Head of caudate nucleus (tissue), 42 donors: ENCODE results near the gene EML5.
"Not testable (repeated sequence)": the region's sequence is repeated elsewhere in the genome, so short reads cannot be mapped to it uniquely, and the experiment has no call there.

Source experiments
- DNase-seq, 42 donors: peaks; one replicate each; pipeline versions ENCODE4 v3.0.0 to v3.0.0-alpha.2; 2020 to 2021; ENCODE audit warnings: mixed read lengths in 7 of 42
- intact Hi-C: fragments of 100-400 bp; cut with DNase I; formaldehyde crosslinking; loops from one replicate; pipeline ENCODE4 v1.15.0; 2022

The EML5 gene

DNA sequence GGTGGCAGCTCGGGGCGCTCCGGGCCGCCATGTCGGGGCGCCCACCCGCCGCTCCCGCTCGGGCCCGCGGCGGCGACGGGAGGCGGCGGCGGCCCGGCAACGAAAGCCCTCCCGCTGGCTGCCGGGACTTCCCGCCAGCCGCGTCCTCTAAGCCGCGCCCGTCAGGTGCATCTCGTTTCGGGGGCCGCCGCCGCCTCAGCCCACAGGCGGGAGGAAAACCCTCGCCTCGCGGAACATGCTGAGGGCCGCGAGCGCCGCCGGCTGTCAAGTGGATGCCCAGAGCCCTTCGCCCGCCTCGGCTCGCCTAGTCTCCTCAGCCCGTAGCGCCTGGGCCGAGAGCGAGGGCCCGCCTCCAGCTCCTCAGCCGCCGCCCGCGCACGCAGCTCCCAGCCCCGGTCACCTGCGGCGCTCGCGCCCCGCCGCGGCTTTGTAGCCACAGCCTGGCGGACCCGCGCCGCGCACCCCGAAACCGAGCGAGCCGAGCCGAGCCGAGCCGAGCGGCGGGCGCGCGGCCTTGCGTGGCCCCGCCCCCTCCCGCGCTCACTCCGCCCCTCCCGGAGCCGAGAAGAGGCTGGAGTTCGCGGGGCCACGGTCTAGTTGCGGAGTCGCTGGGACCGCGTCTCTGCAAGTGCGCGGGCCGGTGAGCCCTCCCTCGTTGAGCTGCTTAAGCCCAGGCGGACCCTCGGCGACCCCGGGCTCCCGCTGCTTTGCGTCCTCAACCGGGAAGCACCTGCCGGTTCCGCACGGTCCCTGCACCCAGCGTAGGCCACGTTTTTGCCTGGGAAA is at the start of gene EML5:
Gene EML5 (minus strand): TSS at position 481 of the 786 bp plus-strand sequence. CDS start 450 bp downstream, at position 31.
- DNase-seq = peak; percentile 52 to 93 (median 87)

GRCh38 chr14:88842414-88842813 is 49.7 kb upstream of the EML5 start:
- no peak for DNase-seq
- intact Hi-C loops = no loop called here

More for the DNA sequence above, at the start of gene EML5:
- intact Hi-C loops = no loop called here

DNA sequence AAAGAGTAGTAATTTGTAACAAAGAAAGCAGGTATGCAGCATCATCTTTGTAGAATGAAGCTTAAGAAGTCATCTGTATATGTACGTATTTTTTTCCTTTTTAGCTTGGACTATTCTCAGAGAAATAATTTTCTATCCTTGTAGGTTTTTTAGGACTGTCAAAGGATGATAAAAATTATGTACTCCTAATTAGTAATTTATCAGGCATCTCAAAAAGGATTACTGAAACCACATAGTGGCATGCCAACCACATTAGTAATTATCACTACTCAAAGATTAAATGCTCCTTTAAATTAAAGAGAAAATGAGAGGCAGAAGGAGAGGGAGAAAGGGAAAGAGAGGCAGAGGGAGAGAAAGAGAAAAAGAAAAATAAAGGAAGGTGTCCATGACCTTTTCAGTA is 49.0 kb upstream of the EML5 start:
- intact Hi-C loops = no loop called here

GRCh38 chr14:88840926-88841325 is 48.2 kb upstream of the EML5 start:
- intact Hi-C loops = no loop called here
- no peak for DNase-seq

More for the DNA sequence above, 49.0 kb upstream of the EML5 start:
- no peak for DNase-seq

GRCh38 chr14:88838015-88838414 is 45.3 kb upstream of the EML5 start:
- no peak for DNase-seq
- intact Hi-C loops = no loop called here

DNA sequence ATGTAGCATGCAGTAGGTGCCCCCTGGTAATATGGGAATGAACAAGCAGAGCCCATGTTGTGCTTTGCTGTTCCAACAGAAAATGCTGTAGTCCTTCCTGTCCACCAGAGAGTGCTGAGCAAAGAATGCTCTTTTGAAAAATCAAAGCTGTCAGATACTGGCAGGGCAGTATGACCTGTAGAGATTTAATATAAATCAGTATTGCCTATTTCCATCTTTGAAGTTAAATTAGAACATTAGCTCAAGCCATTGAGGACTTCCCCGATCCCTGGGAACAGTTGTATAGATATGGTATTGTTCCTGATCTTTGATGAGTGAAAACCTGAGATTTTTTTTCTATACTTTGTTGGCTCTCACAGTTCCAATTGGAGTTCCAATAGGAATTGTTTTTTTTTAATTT is 44.7 kb upstream of the EML5 start:
- intact Hi-C loops = no loop called here
- no peak for DNase-seq

DNA sequence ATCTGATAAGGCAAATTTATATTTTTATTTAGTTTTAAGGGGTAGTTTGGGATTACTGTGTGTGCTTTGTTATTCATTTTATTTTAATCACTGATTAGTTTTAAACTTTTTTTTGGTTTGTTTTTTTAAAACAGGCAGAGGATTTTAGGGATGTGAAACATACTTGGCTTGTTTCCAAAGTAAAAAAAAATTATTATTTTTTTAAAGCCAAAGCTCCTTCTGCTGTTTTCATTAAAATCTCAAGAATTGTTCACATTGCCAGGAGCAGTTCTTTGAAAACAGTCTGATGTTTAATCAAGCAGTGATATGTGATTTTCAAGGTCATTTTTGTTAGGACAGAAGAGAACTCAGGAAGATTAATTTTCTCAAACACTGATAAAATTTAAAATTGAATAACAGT is 42.9 kb upstream of the EML5 start:
- intact Hi-C loops = no loop called here
- no peak for DNase-seq

- no peak for DNase-seq
- intact Hi-C loops = no loop called here
These were observed 42.2 kb upstream of the EML5 start for GRCh38 chr14:88834883-88835431.

DNA sequence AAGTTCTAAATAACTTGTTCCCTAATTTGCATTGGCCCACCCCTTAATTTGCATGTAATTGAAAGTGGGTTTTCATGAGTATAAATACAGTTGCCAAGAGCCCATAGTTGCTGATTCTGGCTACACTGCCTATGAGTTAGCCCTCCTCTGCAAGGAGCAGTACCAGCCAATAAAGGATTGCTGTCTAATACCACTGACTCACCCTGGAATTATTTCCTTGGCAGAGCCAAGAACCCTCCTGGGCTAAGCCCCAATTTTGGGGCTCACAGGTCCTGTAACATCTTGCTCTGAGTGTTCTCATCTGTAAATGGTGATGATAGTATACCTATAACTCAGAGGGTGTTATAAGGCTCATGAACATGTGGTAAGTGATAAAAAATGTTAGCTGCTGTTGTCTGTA is 38.5 kb upstream of the EML5 start:
- intact Hi-C loops = no loop called here
- no peak for DNase-seq

DNA sequence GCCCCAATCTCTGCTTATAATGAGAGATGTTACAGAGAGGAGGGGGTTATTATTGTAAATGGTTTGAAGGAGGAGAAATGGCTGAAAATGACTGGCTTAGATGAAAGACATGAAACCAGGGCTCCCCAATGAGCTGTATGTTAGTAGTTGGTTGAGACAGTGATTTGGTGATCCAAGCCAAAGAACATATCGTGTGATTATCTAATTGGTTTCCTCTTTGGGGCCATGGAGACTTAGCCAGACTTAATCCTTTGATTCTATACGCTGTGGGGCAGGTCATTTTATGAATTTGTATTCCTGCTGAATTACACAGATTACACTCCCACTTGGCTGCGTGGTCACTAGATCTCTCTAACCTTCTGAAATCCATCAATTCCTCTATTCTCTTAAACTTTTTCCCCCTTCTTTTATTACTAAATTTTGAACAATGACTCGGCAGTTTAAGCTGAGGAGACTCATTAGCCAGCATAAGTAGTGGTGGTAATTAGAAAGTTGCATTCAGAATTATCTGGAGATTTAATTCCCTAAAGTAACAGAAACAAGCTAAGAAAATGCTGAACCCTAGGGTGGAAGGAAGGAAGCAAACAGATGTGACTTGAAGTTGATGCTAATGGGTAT is 37.0 kb upstream of the EML5 start:
- intact Hi-C loops = no loop called here
- no peak for DNase-seq

- no peak for DNase-seq
- intact Hi-C loops = no loop called here
These were observed 36.4 kb upstream of the EML5 start for GRCh38 chr14:88829188-88829587.

GRCh38 chr14:88825503-88825902 is 32.8 kb upstream of the EML5 start:
- DNase-seq = peak in 31 of 42 donors; percentile 8 to 68 (median 38)
- intact Hi-C loops = no loop called here

- intact Hi-C loops = no loop called here
- no peak for DNase-seq
These were observed 32.3 kb upstream of the EML5 start for GRCh38 chr14:88825078-88825458.

GRCh38 chr14:88824314-88825077 is 31.7 kb upstream of the EML5 start, which contains the start of gene TTC8:
Gene TTC8 (plus strand): TSS chr14:88824651. CDS start chr14:88824708, 57 bp downstream.
- peak; percentile 60 to 94 (median 85) for DNase-seq
- intact Hi-C loops = no loop called here

DNA sequence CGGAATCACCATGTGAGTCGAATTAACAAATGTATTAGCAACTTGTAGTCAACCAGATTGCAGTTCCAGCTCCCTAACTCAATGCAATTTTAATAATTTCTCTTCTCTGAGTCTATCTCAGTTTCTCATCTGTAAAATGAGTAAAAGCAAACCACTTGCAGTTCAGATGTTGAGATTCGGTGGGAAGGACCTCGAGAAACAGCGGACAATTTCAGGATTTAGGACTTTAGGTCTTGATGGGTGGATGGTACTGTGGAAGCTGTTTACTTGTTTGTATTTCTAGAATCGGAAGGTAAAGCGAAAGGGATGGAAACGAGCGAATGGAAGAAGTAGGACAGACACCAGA is 31.2 kb upstream of the EML5 start:
- no peak for DNase-seq
- intact Hi-C loops = no loop called here

DNA sequence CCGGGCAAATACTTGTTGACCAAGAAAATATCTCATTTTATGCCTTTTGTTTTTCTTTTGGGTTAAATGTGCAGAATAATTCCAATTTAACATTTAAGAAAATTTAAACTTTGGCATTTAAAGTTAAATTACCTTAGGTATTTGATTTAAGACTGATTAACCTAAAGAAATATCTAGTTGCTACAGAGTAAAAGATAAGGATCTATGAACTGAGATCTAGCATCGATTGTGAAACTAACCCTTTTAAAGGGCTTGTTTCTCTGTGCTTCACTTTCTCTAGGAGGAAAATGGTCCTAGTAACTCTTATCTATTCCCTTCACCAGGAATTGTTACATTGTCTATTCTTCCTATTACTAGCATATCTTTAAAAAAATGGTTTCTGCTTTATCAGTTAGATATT is 29.1 kb upstream of the EML5 start:
- DNase-seq = no peak
- intact Hi-C loops = no loop called here

DNA sequence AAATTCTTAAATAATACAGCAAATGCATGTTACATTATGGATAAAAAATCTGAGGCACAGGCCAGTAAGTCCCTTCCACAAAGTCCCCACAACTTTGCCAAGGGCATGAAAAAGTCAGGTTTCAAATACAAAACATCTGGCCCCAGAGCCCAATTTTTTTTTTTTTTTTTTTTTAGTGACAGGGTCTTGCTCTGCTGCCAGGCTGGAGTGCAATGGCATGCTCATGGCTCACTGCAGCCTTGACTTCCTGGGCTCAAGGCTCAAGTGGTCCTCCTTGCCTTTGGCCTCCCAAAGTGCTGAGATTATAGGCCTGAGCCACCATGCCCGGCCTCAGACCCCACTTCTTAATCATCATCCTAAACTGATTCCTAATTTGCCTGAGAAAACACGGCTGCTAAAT is 28.6 kb upstream of the EML5 start:
- DNase-seq = no peak
- intact Hi-C loops = no loop called here

DNA sequence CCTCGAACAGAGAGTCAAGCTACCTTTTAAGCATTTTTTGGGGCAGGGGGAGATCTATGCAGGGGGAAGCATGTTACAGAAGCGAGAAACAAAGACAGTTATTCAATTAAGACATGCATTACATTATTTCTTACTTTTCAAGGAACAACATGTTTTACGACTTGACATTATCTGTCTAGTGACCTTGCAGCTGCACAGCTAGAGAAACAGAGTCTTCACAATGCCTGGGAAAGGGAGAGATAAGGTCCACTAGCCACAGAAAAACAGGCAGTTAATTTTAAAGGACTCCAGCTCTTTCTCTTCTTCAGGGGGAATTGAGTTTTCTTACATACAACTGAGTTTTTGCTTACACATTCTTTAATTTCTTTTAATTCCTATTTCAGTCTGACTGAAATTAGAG is 26.9 kb upstream of the EML5 start:
- DNase-seq, intact Hi-C loops: not testable (repeated sequence)

DNA sequence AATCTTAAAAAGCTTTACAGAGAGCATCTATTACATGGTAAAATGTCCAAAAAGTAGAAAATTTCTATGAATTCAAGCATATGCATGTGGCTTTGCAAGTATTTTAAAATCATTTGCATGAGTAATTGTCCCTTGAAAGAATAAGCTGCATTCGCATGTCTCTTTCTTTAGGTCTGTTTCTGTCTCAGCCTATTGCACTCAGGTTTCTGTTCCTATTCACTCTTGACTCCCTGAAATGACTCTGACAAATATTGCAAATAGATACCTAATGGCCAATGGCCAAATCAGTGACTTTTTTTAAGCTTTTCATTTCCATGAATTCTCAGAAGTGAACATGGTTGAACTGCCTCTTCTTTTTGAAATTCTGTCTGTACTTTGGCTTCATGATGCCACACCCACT is 25.3 kb upstream of the EML5 start:
- intact Hi-C loops = no loop called here
- DNase-seq = no peak

- intact Hi-C loops = no loop called here
- no peak for DNase-seq
These were observed 23.2 kb upstream of the EML5 start for GRCh38 chr14:88815980-88816379.
